Measurements from ENCODE around the gene SEC61B. TPM values are rescaled to one million over a fixed set of nuclear protein-coding genes. Genes with fewer than 3 reads are reported as not detected.

SEC61B gene
- total and polyA plus RNA-seq, 9 of the 15 experiments (the other 6 are each of a cell fraction or from before 2014, with no cell fraction given): 57.8 to 262 (median 172) TPM

DNA sequence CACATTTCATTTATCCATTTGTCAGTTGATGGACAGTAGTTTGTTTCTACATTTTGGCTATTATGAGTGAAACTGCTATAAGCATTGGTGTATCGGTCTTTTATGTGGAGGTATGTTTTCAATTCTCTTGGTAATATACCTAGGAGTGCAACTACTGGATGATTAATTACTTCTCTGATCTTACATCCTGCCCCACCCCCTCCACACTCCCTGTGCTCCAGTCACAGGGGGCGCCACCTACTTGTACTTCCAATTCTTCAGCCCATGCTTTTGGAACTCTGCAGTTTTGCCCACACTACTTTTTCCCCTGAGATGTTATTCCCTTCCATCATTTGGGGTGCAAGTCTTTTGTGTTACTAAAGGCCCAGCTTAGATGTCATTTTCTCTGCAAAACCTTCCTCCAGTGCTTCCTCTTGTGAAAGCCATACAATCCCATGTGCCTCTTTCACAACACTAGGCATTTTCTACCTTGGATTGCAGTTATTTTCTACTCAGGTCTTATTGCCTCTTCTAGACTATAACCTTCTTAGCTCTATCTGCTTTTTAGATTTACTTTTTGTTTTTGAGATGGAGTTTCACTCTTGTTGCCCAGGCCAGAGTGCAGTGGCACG, 42.1 kb downstream of the SEC61B start:
- 30% methylated on average over 3 of the region's 3 CpGs for WGBS (ENCODE audit: insufficient coverage, low coverage, missing lambda C conversion rate)
- in situ Hi-C loops (cut with MboI): loop anchor here (5.0 to 25.0 kb wide), 2 partner anchors 82 to 748 kb away; no protein-coding TSS in a partner anchor
- no peak overlapping the region for H3K4me2 ChIP-seq (ENCODE audit: insufficient read depth, low read length)
- TF ChIP-seq, protein P1, sequence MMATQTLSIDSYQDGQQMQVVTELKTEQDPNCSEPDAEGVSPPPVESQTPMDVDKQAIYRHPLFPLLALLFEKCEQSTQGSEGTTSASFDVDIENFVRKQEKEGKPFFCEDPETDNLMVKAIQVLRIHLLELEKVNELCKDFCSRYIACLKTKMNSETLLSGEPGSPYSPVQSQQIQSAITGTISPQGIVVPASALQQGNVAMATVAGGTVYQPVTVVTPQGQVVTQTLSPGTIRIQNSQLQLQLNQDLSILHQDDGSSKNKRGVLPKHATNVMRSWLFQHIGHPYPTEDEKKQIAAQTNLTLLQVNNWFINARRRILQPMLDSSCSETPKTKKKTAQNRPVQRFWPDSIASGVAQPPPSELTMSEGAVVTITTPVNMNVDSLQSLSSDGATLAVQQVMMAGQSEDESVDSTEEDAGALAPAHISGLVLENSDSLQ (IDR thresholded peaks at IDR 0.05): peak; percentile 82
- no peak for TF ChIP-seq ELF4 (CRISPR knock-in tag; IDR thresholded peaks at IDR 0.05)
- TF ChIP-seq ETV1 (tag; conservative IDR thresholded peaks at IDR 0.05; ENCODE audit: low read depth): peak; percentile 77
- TF ChIP-seq, protein P2, sequence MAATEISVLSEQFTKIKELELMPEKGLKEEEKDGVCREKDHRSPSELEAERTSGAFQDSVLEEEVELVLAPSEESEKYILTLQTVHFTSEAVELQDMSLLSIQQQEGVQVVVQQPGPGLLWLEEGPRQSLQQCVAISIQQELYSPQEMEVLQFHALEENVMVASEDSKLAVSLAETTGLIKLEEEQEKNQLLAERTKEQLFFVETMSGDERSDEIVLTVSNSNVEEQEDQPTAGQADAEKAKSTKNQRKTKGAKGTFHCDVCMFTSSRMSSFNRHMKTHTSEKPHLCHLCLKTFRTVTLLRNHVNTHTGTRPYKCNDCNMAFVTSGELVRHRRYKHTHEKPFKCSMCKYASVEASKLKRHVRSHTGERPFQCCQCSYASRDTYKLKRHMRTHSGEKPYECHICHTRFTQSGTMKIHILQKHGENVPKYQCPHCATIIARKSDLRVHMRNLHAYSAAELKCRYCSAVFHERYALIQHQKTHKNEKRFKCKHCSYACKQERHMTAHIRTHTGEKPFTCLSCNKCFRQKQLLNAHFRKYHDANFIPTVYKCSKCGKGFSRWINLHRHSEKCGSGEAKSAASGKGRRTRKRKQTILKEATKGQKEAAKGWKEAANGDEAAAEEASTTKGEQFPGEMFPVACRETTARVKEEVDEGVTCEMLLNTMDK (IDR thresholded peaks at IDR 0.05; ENCODE audit: borderline replicate concordance, insufficient read depth, low read depth, low read length, poor library complexity, severe bottlenecking): peak; percentile 58
- no peak for TF ChIP-seq NONO (IDR thresholded peaks at IDR 0.05; ENCODE audit: low read depth in 2 of 2, low read length in 1 of 2)
- TF ChIP-seq, protein P3, sequence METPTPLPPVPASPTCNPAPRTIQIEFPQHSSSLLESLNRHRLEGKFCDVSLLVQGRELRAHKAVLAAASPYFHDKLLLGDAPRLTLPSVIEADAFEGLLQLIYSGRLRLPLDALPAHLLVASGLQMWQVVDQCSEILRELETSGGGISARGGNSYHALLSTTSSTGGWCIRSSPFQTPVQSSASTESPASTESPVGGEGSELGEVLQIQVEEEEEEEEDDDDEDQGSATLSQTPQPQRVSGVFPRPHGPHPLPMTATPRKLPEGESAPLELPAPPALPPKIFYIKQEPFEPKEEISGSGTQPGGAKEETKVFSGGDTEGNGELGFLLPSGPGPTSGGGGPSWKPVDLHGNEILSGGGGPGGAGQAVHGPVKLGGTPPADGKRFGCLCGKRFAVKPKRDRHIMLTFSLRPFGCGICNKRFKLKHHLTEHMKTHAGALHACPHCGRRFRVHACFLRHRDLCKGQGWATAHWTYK (CRISPR knock-in tag; IDR thresholded peaks at IDR 0.05): no peak
- no peak for TF ChIP-seq E2F3 (CRISPR knock-in tag; IDR thresholded peaks at IDR 0.05)
- TF ChIP-seq, protein P4, sequence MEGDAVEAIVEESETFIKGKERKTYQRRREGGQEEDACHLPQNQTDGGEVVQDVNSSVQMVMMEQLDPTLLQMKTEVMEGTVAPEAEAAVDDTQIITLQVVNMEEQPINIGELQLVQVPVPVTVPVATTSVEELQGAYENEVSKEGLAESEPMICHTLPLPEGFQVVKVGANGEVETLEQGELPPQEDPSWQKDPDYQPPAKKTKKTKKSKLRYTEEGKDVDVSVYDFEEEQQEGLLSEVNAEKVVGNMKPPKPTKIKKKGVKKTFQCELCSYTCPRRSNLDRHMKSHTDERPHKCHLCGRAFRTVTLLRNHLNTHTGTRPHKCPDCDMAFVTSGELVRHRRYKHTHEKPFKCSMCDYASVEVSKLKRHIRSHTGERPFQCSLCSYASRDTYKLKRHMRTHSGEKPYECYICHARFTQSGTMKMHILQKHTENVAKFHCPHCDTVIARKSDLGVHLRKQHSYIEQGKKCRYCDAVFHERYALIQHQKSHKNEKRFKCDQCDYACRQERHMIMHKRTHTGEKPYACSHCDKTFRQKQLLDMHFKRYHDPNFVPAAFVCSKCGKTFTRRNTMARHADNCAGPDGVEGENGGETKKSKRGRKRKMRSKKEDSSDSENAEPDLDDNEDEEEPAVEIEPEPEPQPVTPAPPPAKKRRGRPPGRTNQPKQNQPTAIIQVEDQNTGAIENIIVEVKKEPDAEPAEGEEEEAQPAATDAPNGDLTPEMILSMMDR (IDR thresholded peaks at IDR 0.05 in 2 of 3, conservative IDR thresholded peaks at IDR 0.05 in 1 of 3; ENCODE audit: insufficient read depth in 2 of 3, low read depth in 1 of 3, low read length in 3 of 3): peak; percentile 45 to 53 (median 48); a peak in 5 of 6 replicates
- TF ChIP-seq, protein P5, sequence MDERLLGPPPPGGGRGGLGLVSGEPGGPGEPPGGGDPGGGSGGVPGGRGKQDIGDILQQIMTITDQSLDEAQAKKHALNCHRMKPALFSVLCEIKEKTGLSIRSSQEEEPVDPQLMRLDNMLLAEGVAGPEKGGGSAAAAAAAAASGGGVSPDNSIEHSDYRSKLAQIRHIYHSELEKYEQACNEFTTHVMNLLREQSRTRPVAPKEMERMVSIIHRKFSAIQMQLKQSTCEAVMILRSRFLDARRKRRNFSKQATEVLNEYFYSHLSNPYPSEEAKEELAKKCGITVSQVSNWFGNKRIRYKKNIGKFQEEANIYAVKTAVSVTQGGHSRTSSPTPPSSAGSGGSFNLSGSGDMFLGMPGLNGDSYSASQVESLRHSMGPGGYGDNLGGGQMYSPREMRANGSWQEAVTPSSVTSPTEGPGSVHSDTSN (CRISPR knock-in tag; IDR thresholded peaks at IDR 0.05; ENCODE audit: low read depth): no peak
- TF ChIP-seq, protein P5 (tag; conservative IDR thresholded peaks at IDR 0.05; ENCODE audit: low read depth): peak; percentile 79
- peak; percentile 88 for TF ChIP-seq MEIS2 (IDR thresholded peaks at IDR 0.05; ENCODE audit: partially characterized antibody)

More for the DNA sequence above, 42.1 kb downstream of the SEC61B start:
- ATAC-seq (peak; percentile 65), DNase-seq (ENCODE audit: extremely low read depth in 1 of 4, low spot score in 3 of 4) (peak; percentile 19 to 34 (median 30)), FAIRE-seq (no peak)
- H3K4me3 ChIP-seq: no peak overlapping the region
- CTCF ChIA-PET (ENCODE audit: low intra/inter-chr PET ratio): no interaction called here
- intact Hi-C loops (cut with micrococcal nuclease): loop anchor here (2.0 to 10.0 kb wide), 6 partner anchors 79 to 1331 kb away; partner anchors contain the start of gene NR4A3
- H4K20me1 ChIP-seq (replicated peaks; ENCODE audit: control insufficient read depth, insufficient read depth, low read length): 0 out of 2 replicates have a peak, but pooled peaks cover 3% of the 10 kb centered on the region
- H3K9me3 ChIP-seq (replicated peaks; ENCODE audit: control insufficient read depth, insufficient read depth, low read depth, low read length): no peaks in the 10 kb centered on the region
- peaks cover 4 to 10% of the 10 kb centered on the region in 2 experiments; a peak in 2 of 5 replicates for H3K27me3 ChIP-seq (ENCODE audit: control insufficient read depth in 2 of 2, insufficient read depth in 2 of 2, low read length in 2 of 2)
- no peaks in the 10 kb centered on the region for H3K36me3 ChIP-seq (ENCODE audit: control insufficient read depth, insufficient read depth, low read length)
- no peak overlapping the region for H3K9ac ChIP-seq (ENCODE audit: insufficient read depth in 1 of 2, low read depth in 2 of 2, low read length in 2 of 2)
- H3K27ac ChIP-seq (ENCODE audit: extremely low read depth, low read depth, low read length): no peak overlapping the region
- H3K9me1 ChIP-seq (ENCODE audit: control insufficient read depth, insufficient read depth, low read length): no peaks in the 10 kb centered on the region
- peaks cover 8 to 10% of the 10 kb centered on the region in 2 experiments; a peak in 4 of 5 replicates for H3K4me1 ChIP-seq (replicated peaks in 1 of 2; ENCODE audit: control insufficient read depth in 2 of 2, insufficient read depth in 2 of 2, low read length in 2 of 2)
- no peak overlapping the region for H2AFZ ChIP-seq (ENCODE audit: low read depth, low read length)
- no TSS peak for BruUV-seq (replicated peaks)
- POLR2A ChIA-PET: no interaction called here
- H3K79me2 ChIP-seq (ENCODE audit: control insufficient read depth, insufficient read depth, low read length): no peaks in the 10 kb centered on the region
